Ishikawa (cell line): ENCODE results near the gene ATP6AP1.

Source experiments
- CEBPB ChIP-seq: IDR thresholded peaks from 2 replicates; pipeline ENCODE4 v1.6.1; 2012
- CREB1 ChIP-seq: IDR thresholded peaks from 2 replicates; pipeline ENCODE4 v1.6.1; 2012; ENCODE audit warnings: low read depth
- EGR1 ChIP-seq: IDR thresholded peaks from 2 replicates; pipeline ENCODE4 v1.6.1; 2012
- EP300 ChIP-seq: IDR thresholded peaks from 2 replicates; pipeline ENCODE4 v1.6.1; 2012; ENCODE audit warnings: borderline replicate concordance
- FOXM1 ChIP-seq: IDR thresholded peaks from 2 replicates; pipeline ENCODE4 v1.6.1; 2012; ENCODE audit warnings: low read depth, borderline replicate concordance
- NFIC ChIP-seq: IDR thresholded peaks from 2 replicates; pipeline ENCODE4 v1.6.1; 2012
- RAD21 ChIP-seq: IDR thresholded peaks from 2 replicates; pipeline ENCODE4 v1.6.1; 2012; ENCODE audit warnings: low read depth
- REST ChIP-seq: IDR thresholded peaks from 2 replicates; pipeline ENCODE4 v1.6.1; 2012; ENCODE audit warnings: low read depth, mild to moderate bottlenecking
- TAF1 ChIP-seq: IDR thresholded peaks from 2 replicates; pipeline ENCODE4 v1.6.1; 2012; ENCODE audit warnings: low read depth, mild to moderate bottlenecking
- TCF12 ChIP-seq: IDR thresholded peaks from 2 replicates; pipeline ENCODE4 v1.6.1; 2012; ENCODE audit warnings: low read depth
- TEAD4 ChIP-seq: IDR thresholded peaks from 2 replicates; pipeline ENCODE4 v1.6.1; 2012
- USF1 ChIP-seq: IDR thresholded peaks from 2 replicates; pipeline ENCODE4 v1.6.1; 2012
- YY1 ChIP-seq: IDR thresholded peaks from 2 replicates; pipeline ENCODE4 v1.6.1; 2012; ENCODE audit warnings: low read depth
- ZBTB7A ChIP-seq: IDR thresholded peaks from 2 replicates; pipeline ENCODE4 v1.6.1; 2012; ENCODE audit warnings: low read depth
- TF ChIP-seq, protein P1 (sequence below): IDR thresholded peaks from 2 replicates; pipeline ENCODE4 v1.6.1; 2012

ATP6AP1 gene

DNA sequence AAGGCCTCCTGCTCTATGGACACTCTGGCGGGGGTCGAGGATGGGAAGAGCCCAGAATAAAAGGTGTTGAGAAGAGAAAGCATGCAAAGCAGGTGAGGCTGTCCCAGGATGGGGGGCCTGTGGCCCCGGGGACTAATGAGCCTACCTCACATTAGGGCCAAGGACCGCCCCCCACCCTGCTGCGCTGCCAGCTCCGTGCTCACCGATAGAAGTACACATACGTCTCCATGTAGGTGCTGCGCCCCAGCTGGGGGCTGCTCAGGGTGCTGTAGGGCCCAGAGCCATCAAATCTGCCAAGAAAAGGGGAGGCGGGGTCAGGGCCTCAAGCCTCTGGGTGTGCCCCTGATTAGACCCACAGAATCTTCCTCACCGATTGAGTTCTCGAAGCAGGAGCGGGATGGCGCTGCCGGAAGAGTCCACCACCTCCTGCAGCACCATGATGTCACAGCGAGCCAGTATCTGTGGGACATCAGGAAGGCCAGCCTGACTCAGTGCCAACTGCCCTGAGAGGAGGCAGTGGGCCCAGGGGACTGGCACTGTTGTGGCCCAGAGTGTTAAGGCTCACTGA lies 23.8 kb upstream of the ATP6AP1 start:
- TF ChIP-seq ZBTB7A, result no peak
- no peak for TF ChIP-seq USF1
- no peak for TF ChIP-seq EP300
- TF ChIP-seq RAD21, result no peak
- no peak for TF ChIP-seq TAF1
- no peak for TF ChIP-seq NFIC
- TF ChIP-seq, protein P1, sequence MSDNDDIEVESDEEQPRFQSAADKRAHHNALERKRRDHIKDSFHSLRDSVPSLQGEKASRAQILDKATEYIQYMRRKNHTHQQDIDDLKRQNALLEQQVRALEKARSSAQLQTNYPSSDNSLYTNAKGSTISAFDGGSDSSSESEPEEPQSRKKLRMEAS, result no peak

GRCh38 chrX:154408659-154409221 lies 19.7 kb upstream of the ATP6AP1 start:
- TF ChIP-seq, protein P1, result no peak
- TF ChIP-seq ZBTB7A (no peak), TAF1 (no peak), CREB1 (no peak), EP300 (no peak), YY1 (no peak), REST (no peak), RAD21 (no peak), FOXM1 (no peak), USF1 (no peak)

- TF ChIP-seq YY1 (no peak), EP300 (no peak), ZBTB7A (peak; percentile 92)
Measured at GRCh38 chrX:154409222-154409871, 19.1 kb upstream of the ATP6AP1 start, which contains the start of gene DNASE1L1. Gene DNASE1L1 (minus strand): TSS chrX:154409254. CDS start chrX:154405568, 3,686 bp downstream.

GRCh38 chrX:154411981-154412340 lies 16.5 kb upstream of the ATP6AP1 start:
- TF ChIP-seq REST (no peak), USF1 (peak; percentile 56; the same call in 1 of the 2 replicates)
- TF ChIP-seq, protein P1, result 0 out of 2 replicates have a peak, but pooled peaks have one; percentile 18

DNA sequence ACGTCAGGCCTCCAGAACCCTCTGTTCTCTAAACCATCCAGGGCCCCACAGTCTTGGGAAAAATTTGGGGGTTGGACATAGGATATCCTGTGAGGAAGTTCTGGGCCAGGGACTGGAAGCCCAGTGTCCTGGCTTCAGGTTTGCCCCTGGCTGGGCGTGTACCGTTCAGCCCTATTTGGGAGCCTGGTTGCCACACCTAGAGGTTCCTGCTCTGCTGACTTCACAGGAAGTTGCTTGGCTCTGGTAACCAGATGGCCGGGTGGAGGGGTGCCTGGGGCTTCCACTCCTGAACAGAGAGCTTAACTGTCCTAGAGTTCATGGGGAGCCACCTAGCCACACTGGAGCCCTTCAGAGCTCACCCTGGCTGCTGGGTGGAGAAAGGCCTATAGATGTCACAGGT lies 16.0 kb upstream of the ATP6AP1 start:
- no peak for TF ChIP-seq EGR1
- no peak for TF ChIP-seq TAF1
- no peak for TF ChIP-seq EP300
- no peak for TF ChIP-seq CEBPB
- no peak for TF ChIP-seq CREB1
- TF ChIP-seq ZBTB7A, result no peak
- no peak for TF ChIP-seq REST
- TF ChIP-seq FOXM1, result no peak
- TF ChIP-seq, protein P1, result no peak
- no peak for TF ChIP-seq YY1
- no peak for TF ChIP-seq RAD21
- TF ChIP-seq TEAD4, result no peak
- TF ChIP-seq NFIC, result no peak
- TF ChIP-seq TCF12, result no peak
- no peak for TF ChIP-seq USF1
